ENCODE measurements around the gene ARL6IP1.

DNA sequence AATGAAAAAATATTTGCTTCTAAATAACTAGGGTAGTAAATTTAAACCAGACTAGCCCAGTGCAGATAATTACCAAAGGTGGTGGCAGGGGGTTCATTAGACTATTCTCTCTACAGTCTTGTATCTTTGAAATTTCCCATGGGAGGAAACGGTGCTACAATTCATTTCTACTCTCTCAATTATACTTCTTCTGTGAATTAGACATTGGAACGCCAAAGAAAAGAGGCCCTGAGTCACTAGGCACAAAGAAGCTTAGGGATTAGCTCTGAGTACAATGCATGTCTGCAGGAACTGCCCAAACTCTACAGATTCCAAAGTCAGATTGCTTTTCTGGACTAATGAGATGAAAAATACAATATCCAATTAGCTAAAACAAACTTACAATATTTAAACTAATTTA lies 30.7 kb upstream of the ARL6IP1 start:
- TF ChIP-seq RAD21 (IDR thresholded peaks at IDR 0.05) (no peak), GABPA (IDR thresholded peaks at IDR 0.05 in 1 of 2, conservative IDR thresholded peaks at IDR 0.05 in 1 of 2) (no peak), TAF1 (conservative IDR thresholded peaks at IDR 0.05) (no peak), FOXA1 (IDR thresholded peaks at IDR 0.05) (no peak)
- TF ChIP-seq, protein P1, sequence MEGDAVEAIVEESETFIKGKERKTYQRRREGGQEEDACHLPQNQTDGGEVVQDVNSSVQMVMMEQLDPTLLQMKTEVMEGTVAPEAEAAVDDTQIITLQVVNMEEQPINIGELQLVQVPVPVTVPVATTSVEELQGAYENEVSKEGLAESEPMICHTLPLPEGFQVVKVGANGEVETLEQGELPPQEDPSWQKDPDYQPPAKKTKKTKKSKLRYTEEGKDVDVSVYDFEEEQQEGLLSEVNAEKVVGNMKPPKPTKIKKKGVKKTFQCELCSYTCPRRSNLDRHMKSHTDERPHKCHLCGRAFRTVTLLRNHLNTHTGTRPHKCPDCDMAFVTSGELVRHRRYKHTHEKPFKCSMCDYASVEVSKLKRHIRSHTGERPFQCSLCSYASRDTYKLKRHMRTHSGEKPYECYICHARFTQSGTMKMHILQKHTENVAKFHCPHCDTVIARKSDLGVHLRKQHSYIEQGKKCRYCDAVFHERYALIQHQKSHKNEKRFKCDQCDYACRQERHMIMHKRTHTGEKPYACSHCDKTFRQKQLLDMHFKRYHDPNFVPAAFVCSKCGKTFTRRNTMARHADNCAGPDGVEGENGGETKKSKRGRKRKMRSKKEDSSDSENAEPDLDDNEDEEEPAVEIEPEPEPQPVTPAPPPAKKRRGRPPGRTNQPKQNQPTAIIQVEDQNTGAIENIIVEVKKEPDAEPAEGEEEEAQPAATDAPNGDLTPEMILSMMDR (IDR thresholded peaks at IDR 0.05; ENCODE audit: low read depth, low read length, missing input control), result no peak
- TF ChIP-seq, protein P2, sequence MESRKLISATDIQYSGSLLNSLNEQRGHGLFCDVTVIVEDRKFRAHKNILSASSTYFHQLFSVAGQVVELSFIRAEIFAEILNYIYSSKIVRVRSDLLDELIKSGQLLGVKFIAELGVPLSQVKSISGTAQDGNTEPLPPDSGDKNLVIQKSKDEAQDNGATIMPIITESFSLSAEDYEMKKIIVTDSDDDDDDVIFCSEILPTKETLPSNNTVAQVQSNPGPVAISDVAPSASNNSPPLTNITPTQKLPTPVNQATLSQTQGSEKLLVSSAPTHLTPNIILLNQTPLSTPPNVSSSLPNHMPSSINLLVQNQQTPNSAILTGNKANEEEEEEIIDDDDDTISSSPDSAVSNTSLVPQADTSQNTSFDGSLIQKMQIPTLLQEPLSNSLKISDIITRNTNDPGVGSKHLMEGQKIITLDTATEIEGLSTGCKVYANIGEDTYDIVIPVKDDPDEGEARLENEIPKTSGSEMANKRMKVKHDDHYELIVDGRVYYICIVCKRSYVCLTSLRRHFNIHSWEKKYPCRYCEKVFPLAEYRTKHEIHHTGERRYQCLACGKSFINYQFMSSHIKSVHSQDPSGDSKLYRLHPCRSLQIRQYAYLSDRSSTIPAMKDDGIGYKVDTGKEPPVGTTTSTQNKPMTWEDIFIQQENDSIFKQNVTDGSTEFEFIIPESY (IDR thresholded peaks at IDR 0.05), result no peak

Data from liver (tissue), 3 donors.